GM21619 (cell line): ENCODE measurements around the gene ZSCAN10.

ENCODE experiments used
- ATAC-seq: cut with Tn5 transposase; IDR thresholded peaks from one replicate; pipeline ENCODE4 v1.9.1; 2021; ENCODE audit not compliant: unreplicated experiment

ZSCAN10 gene

GRCh38 chr16:3112058-3112880 lies 13.2 kb upstream of the ZSCAN10 start, which contains the start of gene ZNF205:
ZNF205 (plus strand) TSS chr16:3112586; CDS start chr16:3113431, 845 bp downstream.
- no peak for ATAC-seq

GRCh38 chr16:3106205-3106928 lies 7.3 kb upstream of the ZSCAN10 start:
- peak; percentile 82 for ATAC-seq

- ATAC-seq: no peak
Observed at GRCh38 chr16:3101841-3102470, 2.9 kb upstream of the ZSCAN10 start.

GRCh38 chr16:3101018-3101840 lies 2.1 kb upstream of the ZSCAN10 start:
- no peak for ATAC-seq

GRCh38 chr16:3099732-3100499 lies 822 bp upstream of the ZSCAN10 start:
- ATAC-seq: peak; percentile 52

GRCh38 chr16:3099395-3099731 lies 269 bp upstream of the ZSCAN10 start:
- ATAC-seq: no peak

GRCh38 chr16:3097266-3097665 lies 1.8 kb downstream of the ZSCAN10 start:
- ATAC-seq: no peak

- ATAC-seq: no peak
Observed at GRCh38 chr16:3096362-3096761, 2.7 kb downstream of the ZSCAN10 start.

GRCh38 chr16:3095869-3096268 lies 3.2 kb downstream of the ZSCAN10 start:
- ATAC-seq: peak; percentile 60

GRCh38 chr16:3094289-3095027 lies 4.6 kb downstream of the ZSCAN10 start:
- ATAC-seq: no peak

GRCh38 chr16:3092501-3092941 lies 6.6 kb downstream of the ZSCAN10 start:
- no peak for ATAC-seq

GRCh38 chr16:3091551-3091950 lies 7.5 kb downstream of the ZSCAN10 start:
- no peak for ATAC-seq

- ATAC-seq: no peak
Observed at GRCh38 chr16:3089717-3090592, 9.1 kb downstream of the ZSCAN10 start.

- ATAC-seq: no peak
Observed at GRCh38 chr16:3088925-3089716, 10.0 kb downstream of the ZSCAN10 start.

GRCh38 chr16:3088450-3088849 lies 10.6 kb downstream of the ZSCAN10 start:
- ATAC-seq: no peak

- no peak for ATAC-seq
Observed at GRCh38 chr16:3087243-3088235, 11.6 kb downstream of the ZSCAN10 start.
